ENCODE results near the gene RDH16. TPM values are rescaled to one million over a fixed set of nuclear protein-coding genes. Genes with fewer than 3 reads are reported as not detected.

RDH16 gene
- total RNA-seq, 1 experiment from 2014 or later: 0.39 TPM

DNA sequence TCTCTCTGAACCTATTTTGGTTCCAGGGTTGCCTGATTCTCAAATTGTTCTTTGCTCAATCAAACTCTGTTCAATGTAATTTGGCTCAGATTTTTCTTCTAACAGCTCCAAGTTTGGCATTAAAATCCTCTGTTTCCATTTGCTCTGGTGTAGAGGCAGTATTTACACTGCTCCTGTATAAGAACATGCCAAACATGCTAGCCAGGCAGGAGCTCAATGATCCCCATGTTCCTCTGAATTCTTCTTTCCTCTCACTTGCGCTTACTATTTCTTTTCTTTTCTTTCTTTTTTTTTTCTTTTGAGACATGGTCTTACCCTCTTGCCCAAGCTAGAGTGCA lies 40.4 kb downstream of the RDH16 start:
- Histone ChIP-seq H3K4ac (ENCODE audit: low read depth, low read length) (no peak overlapping the region), H3K9ac (ENCODE audit: extremely low read depth, insufficient read length, low read length) (no peak overlapping the region), H2AK5ac (ENCODE audit: insufficient read length, low read length) (no peak overlapping the region), H2BK20ac (ENCODE audit: low read depth, low read length, poor library complexity, severe bottlenecking) (no peak overlapping the region), H3K14ac (ENCODE audit: insufficient read depth, low read length) (no peak overlapping the region), H3K18ac (ENCODE audit: insufficient read length, low read depth, low read length) (no peak overlapping the region), H2BK5ac (ENCODE audit: insufficient read length, low read length) (no peak overlapping the region), H2BK15ac (ENCODE audit: low read depth, low read length) (no peak overlapping the region), H3K23me2 (ENCODE audit: insufficient read length, low read depth, low read length, poor library complexity, severe bottlenecking) (no peaks in the 10 kb centered on the region), H3K79me2 (ENCODE audit: insufficient read depth, low read length) (no peaks in the 10 kb centered on the region), H3K9me3 (ENCODE audit: control insufficient read depth, low read depth, low read length) (no peaks in the 10 kb centered on the region), H4K91ac (ENCODE audit: insufficient read length, low read depth, low read length) (no peak overlapping the region), H3K23ac (ENCODE audit: insufficient read length, low read depth, low read length) (no peak overlapping the region), H2AFZ (ENCODE audit: low read length) (no peak overlapping the region), H4K8ac (replicated peaks; ENCODE audit: insufficient read length, low read depth, low read length) (no peak overlapping the region), H3K4me2 (ENCODE audit: insufficient read depth, insufficient read length, low read length) (no peak overlapping the region), H3K56ac (ENCODE audit: insufficient read length, low read depth, low read length) (no peak overlapping the region), H3K27ac (ENCODE audit: insufficient read length, low read depth, low read length) (no peak overlapping the region), H3K4me1 (ENCODE audit: insufficient read depth, low read length) (no peaks in the 10 kb centered on the region), H3K27me3 (ENCODE audit: insufficient read depth, low read length) (no peaks in the 10 kb centered on the region), H4K5ac (ENCODE audit: insufficient read length, low read depth, low read length) (no peak overlapping the region), H3T11ph (ENCODE audit: low read length) (no peak overlapping the region), H4K20me1 (ENCODE audit: control insufficient read depth, insufficient read depth, insufficient read length) (no peaks in the 10 kb centered on the region), H2BK120ac (ENCODE audit: low read depth, low read length, poor library complexity, severe bottlenecking) (no peak overlapping the region), H3K79me1 (ENCODE audit: insufficient read depth, low read depth, low read length, poor library complexity, severe bottlenecking) (no peaks in the 10 kb centered on the region), H2BK12ac (ENCODE audit: insufficient read length, low read depth, low read length) (no peak overlapping the region)
- DNase-seq: no peak
- H3K27ac Mint-ChIP-seq: no peak overlapping the region; a peak in 1 of 7 replicates
- H3K36me3 Mint-ChIP-seq (ENCODE audit: insufficient read depth in 1 of 3, low read depth in 3 of 3): no peaks in the 10 kb centered on the region; a peak in 1 of 7 replicates
- WGBS (ENCODE audit: extremely low coverage, insufficient read length, low lambda C conversion rate): no CpG with 5 or more reads among the region's 1 CpG
- no peak overlapping the region for H3K4me3 Mint-ChIP-seq
- TF ChIP-seq, protein P1, sequence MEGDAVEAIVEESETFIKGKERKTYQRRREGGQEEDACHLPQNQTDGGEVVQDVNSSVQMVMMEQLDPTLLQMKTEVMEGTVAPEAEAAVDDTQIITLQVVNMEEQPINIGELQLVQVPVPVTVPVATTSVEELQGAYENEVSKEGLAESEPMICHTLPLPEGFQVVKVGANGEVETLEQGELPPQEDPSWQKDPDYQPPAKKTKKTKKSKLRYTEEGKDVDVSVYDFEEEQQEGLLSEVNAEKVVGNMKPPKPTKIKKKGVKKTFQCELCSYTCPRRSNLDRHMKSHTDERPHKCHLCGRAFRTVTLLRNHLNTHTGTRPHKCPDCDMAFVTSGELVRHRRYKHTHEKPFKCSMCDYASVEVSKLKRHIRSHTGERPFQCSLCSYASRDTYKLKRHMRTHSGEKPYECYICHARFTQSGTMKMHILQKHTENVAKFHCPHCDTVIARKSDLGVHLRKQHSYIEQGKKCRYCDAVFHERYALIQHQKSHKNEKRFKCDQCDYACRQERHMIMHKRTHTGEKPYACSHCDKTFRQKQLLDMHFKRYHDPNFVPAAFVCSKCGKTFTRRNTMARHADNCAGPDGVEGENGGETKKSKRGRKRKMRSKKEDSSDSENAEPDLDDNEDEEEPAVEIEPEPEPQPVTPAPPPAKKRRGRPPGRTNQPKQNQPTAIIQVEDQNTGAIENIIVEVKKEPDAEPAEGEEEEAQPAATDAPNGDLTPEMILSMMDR (conservative IDR thresholded peaks at IDR 0.05): no peak
- H3K9me3 Mint-ChIP-seq: peaks cover 3 to 10% of the 10 kb centered on the region in 2 experiments; a peak in 3 of 5 replicates
- H3K27me3 Mint-ChIP-seq (ENCODE audit: low read depth): peaks cover 10% of the 10 kb centered on the region
- H3K4me1 Mint-ChIP-seq: no peaks in the 10 kb centered on the region
